Lower leg skin (tissue), 3 donors: ENCODE measurements around the gene SLCO1C1.

Experiments
- POLR2A ChIP-seq, 2 donors: fragments of 450-650 bp; IDR thresholded peaks; one replicate each; pipeline ENCODE4 v1.6.1; 2016 to 2017; ENCODE audit warnings: antibody characterized with exemption in 2 of 2, mild to moderate bottlenecking in 1 of 2, moderate library complexity in 1 of 2
- TF ChIP-seq, protein P1 (sequence below), 3 donors: fragments of 450-650 bp; IDR thresholded peaks; one replicate each; pipeline ENCODE4 v1.5.1; 2016; ENCODE audit warnings: antibody characterized with exemption in 3 of 3, mild to moderate bottlenecking in 3 of 3, moderate library complexity in 2 of 3

DNA sequence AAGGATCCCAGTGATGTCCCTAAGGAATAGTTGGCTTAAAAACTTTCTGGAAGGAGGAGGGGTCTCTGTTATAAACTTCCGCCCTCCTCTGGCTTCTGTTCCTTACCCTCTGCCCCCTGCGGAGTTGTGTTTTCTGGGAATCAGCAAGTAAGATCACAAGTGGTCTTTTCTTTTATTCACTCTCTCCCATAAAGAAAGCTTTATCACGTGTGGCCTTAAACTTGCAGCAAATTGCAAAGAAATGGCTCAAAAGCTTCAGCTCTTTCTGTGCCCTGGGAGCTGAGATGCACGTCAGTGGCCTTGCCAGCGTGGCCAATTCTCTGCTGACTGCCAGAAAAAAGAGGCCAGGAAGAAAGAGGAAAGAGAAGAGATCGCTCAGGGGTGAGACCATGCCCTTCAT lies at the start of gene SLCO1C1:
- TF ChIP-seq, protein P1, sequence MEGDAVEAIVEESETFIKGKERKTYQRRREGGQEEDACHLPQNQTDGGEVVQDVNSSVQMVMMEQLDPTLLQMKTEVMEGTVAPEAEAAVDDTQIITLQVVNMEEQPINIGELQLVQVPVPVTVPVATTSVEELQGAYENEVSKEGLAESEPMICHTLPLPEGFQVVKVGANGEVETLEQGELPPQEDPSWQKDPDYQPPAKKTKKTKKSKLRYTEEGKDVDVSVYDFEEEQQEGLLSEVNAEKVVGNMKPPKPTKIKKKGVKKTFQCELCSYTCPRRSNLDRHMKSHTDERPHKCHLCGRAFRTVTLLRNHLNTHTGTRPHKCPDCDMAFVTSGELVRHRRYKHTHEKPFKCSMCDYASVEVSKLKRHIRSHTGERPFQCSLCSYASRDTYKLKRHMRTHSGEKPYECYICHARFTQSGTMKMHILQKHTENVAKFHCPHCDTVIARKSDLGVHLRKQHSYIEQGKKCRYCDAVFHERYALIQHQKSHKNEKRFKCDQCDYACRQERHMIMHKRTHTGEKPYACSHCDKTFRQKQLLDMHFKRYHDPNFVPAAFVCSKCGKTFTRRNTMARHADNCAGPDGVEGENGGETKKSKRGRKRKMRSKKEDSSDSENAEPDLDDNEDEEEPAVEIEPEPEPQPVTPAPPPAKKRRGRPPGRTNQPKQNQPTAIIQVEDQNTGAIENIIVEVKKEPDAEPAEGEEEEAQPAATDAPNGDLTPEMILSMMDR (IDR thresholded peaks at IDR 0.05) = no peak
- TF ChIP-seq POLR2A (IDR thresholded peaks at IDR 0.05) = no peak
